RWPE2 (cell line): ENCODE measurements around the gene AGBL5.

ENCODE experiments used
- ATAC-seq: fragments of 200-7000 bp; cut with Tn5 transposase; 3 replicates; pipeline ENCODE4 v1.9.1; 2021; ENCODE audit warnings: low read depth
- DNase-seq: peaks from one replicate; pipeline ENCODE4 v3.0.0-alpha.2; 2020; ENCODE audit warnings: low spot score
- H3K27ac ChIP-seq: fragments of 450-650 bp; 2 replicates; pipeline ENCODE4 v1.5.1; 2017; ENCODE audit warnings: mild to moderate bottlenecking; ENCODE audit not compliant: poor library complexity, severe bottlenecking
- H3K27me3 ChIP-seq: fragments of 250-450 bp; sonication (Bioruptor Pico); 2 replicates; pipeline ENCODE4 v1.5.1; 2021; ENCODE audit warnings: mild to moderate bottlenecking, moderate library complexity; ENCODE audit not compliant: insufficient read depth, poor library complexity, severe bottlenecking
- H3K36me3 ChIP-seq: fragments of 250-450 bp; sonication (Bioruptor Pico); 2 replicates; pipeline ENCODE4 v1.5.1; 2020; ENCODE audit warnings: low read depth, mild to moderate bottlenecking, moderate library complexity
- H3K4me1 ChIP-seq: fragments of 250-450 bp; sonication (Bioruptor Pico); 2 replicates; pipeline ENCODE4 v1.5.1; 2021; ENCODE audit warnings: mild to moderate bottlenecking, moderate library complexity; ENCODE audit not compliant: insufficient read depth, poor library complexity, severe bottlenecking
- H3K4me3 ChIP-seq: fragments of 250-450 bp; sonication (Bioruptor Pico); 2 replicates; pipeline ENCODE4 v1.5.1; 2021; ENCODE audit warnings: mild to moderate bottlenecking, moderate library complexity; ENCODE audit not compliant: severe bottlenecking
- H3K9me3 ChIP-seq: fragments of 250-450 bp; sonication (Bioruptor Pico); 2 replicates; pipeline ENCODE4 v1.5.1; 2021; ENCODE audit warnings: mild to moderate bottlenecking, moderate library complexity; ENCODE audit not compliant: severe bottlenecking
- CTCF ChIP-seq: fragments of 450-650 bp; IDR thresholded peaks from one replicate; pipeline ENCODE4 v1.5.1; 2017; ENCODE audit warnings: mild to moderate bottlenecking, moderate library complexity; ENCODE audit not compliant: poor library complexity, severe bottlenecking

Gene AGBL5

GRCh38 chr2:27018142-27018541 is 33.3 kb upstream of the AGBL5 start:
- TF ChIP-seq CTCF = no peak
- Histone ChIP-seq H3K4me3 (no peak overlapping the region), H3K27ac (no peak overlapping the region), H3K27me3 (no peaks in the 10 kb centered on the region), H3K4me1 (peaks cover 5% of the 10 kb centered on the region), H3K9me3 (no peaks in the 10 kb centered on the region), H3K36me3 (no peaks in the 10 kb centered on the region)
- no peak for DNase-seq
- ATAC-seq = no peak; the same call in 2 of the 3 replicates

- Histone ChIP-seq H3K27me3 (no peaks in the 10 kb centered on the region), H3K36me3 (no peaks in the 10 kb centered on the region), H3K9me3 (no peaks in the 10 kb centered on the region), H3K27ac (no peak overlapping the region), H3K4me3 (no peak overlapping the region), H3K4me1 (peaks cover 5% of the 10 kb centered on the region)
- TF ChIP-seq CTCF = no peak
- DNase-seq (no peak), ATAC-seq (no peak)
These were observed 32.0 kb upstream of the AGBL5 start for GRCh38 chr2:27019459-27019858.

GRCh38 chr2:27019931-27020855 is 31.3 kb upstream of the AGBL5 start:
- no peak for TF ChIP-seq CTCF
- Histone ChIP-seq H3K4me3 (no peak overlapping the region), H3K9me3 (no peaks in the 10 kb centered on the region), H3K27ac (no peak overlapping the region), H3K36me3 (no peaks in the 10 kb centered on the region), H3K27me3 (no peaks in the 10 kb centered on the region), H3K4me1 (peaks cover 5% of the 10 kb centered on the region)
- DNase-seq (no peak), ATAC-seq (no peak)

GRCh38 chr2:27021253-27022049 is 30.0 kb upstream of the AGBL5 start:
- Histone ChIP-seq H3K36me3 (no peaks in the 10 kb centered on the region), H3K9me3 (no peaks in the 10 kb centered on the region), H3K27ac (no peak overlapping the region), H3K4me1 (no peaks in the 10 kb centered on the region), H3K27me3 (no peaks in the 10 kb centered on the region), H3K4me3 (no peak overlapping the region)
- ATAC-seq = no peak
- no peak for TF ChIP-seq CTCF
- no peak for DNase-seq
